Naive thymus-derived CD4-positive, alpha-beta T cell (primary cell): ENCODE results near the gene LSG1. TPM values are rescaled to one million over a fixed set of nuclear protein-coding genes. Genes with fewer than 3 reads are reported as not detected.

Experiments used
- ATAC-seq: fragments of 150-1000 bp; cut with Tn5 transposase; 2 replicates; pipeline ENCODE4 v1.10.0; 2021; ENCODE audit warnings: mild to moderate bottlenecking, moderate library complexity
- CTCF ChIA-PET: fragments of 350-600 bp; sonication (Branson Sonifier 250); formaldehyde crosslinking; loops from one replicate; lab custom pipeline; 2021; ENCODE audit warnings: antibody characterized with exemption; lab: Charles Lee
- POLR2A ChIA-PET: fragments of 350-600 bp; sonication (Branson Sonifier 250); formaldehyde crosslinking; loops from one replicate; lab custom pipeline; 2021; ENCODE audit warnings: antibody characterized with exemption, inconsistent platforms; lab: Charles Lee
- DNase-seq, 9 donors: peaks; one replicate each; pipeline versions ENCODE4 v3.0.0 to v3.0.0-alpha.2; 2020 to 2022; ENCODE audit warnings: mixed read lengths in 1 of 9
- H3K27ac ChIP-seq: one replicate; pipeline ENCODE4 v1.7.0; 2013; ENCODE audit warnings: mild to moderate bottlenecking, low read depth, low read length, moderate library complexity
- H3K27me3 ChIP-seq, 2 donors: one replicate each; pipeline ENCODE4 v1.7.0; 2013; ENCODE audit warnings: low read length in 2 of 2, mild to moderate bottlenecking in 2 of 2, moderate library complexity in 2 of 2; ENCODE audit not compliant: control insufficient read depth in 2 of 2, insufficient read depth in 2 of 2
- H3K36me3 ChIP-seq, 3 experiments: 1 replicate in 2 of 3; 2 replicates in 1 of 3; pipeline ENCODE4 v1.7.0; 2013; ENCODE audit warnings: low read length in 3 of 3, mild to moderate bottlenecking in 3 of 3, moderate library complexity in 1 of 3; ENCODE audit not compliant: insufficient read depth in 3 of 3, control insufficient read depth in 2 of 3
- H3K4me1 ChIP-seq, 2 donors: one replicate each; pipeline ENCODE4 v1.7.0; 2013; ENCODE audit warnings: low read length in 2 of 2, mild to moderate bottlenecking in 2 of 2, moderate library complexity in 1 of 2; ENCODE audit not compliant: control insufficient read depth in 2 of 2, insufficient read depth in 2 of 2
- H3K4me3 ChIP-seq: 2 replicates; pipeline ENCODE4 v1.7.0; 2013; ENCODE audit warnings: mild to moderate bottlenecking, low read length
- H3K9me3 ChIP-seq, 3 experiments: 1 replicate in 2 of 3; 2 replicates in 1 of 3; pipeline ENCODE4 v1.7.0; 2013; ENCODE audit warnings: low read length in 3 of 3; ENCODE audit not compliant: control insufficient read depth in 2 of 3
- H3K27ac Mint-ChIP-seq, 9 donors: one replicate each; pipeline ENCODE4 v1.8.0; 2020 to 2022; ENCODE audit warnings: mixed read lengths in 9 of 9, mild to moderate bottlenecking in 8 of 9, moderate library complexity in 5 of 9, inconsistent platforms in 2 of 9
- H3K27me3 Mint-ChIP-seq, 5 donors: one replicate each; pipeline ENCODE4 v1.8.0; 2021 to 2022; ENCODE audit warnings: mixed read lengths in 5 of 5, mild to moderate bottlenecking in 1 of 5
- H3K36me3 Mint-ChIP-seq, 5 donors: one replicate each; pipeline ENCODE4 v1.8.0; 2020 to 2022; ENCODE audit warnings: mixed read lengths in 5 of 5, mild to moderate bottlenecking in 3 of 5, inconsistent platforms in 1 of 5
- H3K4me1 Mint-ChIP-seq, 7 donors: one replicate each; pipeline ENCODE4 v1.8.0; 2020 to 2022; ENCODE audit warnings: mixed read lengths in 7 of 7, mild to moderate bottlenecking in 3 of 7, inconsistent platforms in 1 of 7
- H3K4me3 Mint-ChIP-seq, 10 donors: one replicate each; pipeline ENCODE4 v1.8.0; 2020 to 2022; ENCODE audit warnings: mild to moderate bottlenecking in 10 of 10, mixed read lengths in 10 of 10, moderate library complexity in 6 of 10, inconsistent platforms in 2 of 10
- H3K9me3 Mint-ChIP-seq, 11 donors: one replicate each; pipeline ENCODE4 v1.8.0; 2020 to 2022; ENCODE audit warnings: mixed read lengths in 11 of 11, mild to moderate bottlenecking in 4 of 11, inconsistent platforms in 1 of 11, moderate library complexity in 1 of 11
- intact Hi-C, 2 donors: fragments of 100-400 bp; cut with micrococcal nuclease; formaldehyde crosslinking; loops; one replicate each; pipeline ENCODE4 v1.15.1; 2023
- polyA plus RNA-seq, 2 donors: library from polyadenylated mRNA; unstranded; fragments of 300-500 nt; fragmentation: Illumina TruSeq; gene quantifications; one replicate each; pipeline ENCODE4 v1.2.3, GENCODE V29; 2021
- total RNA-seq, 6 experiments: library from RNA in 5 of 6; stranded (reverse) in 5 of 6; gene quantifications; 1 replicate in 5 of 6; 2 replicates in 1 of 6; pipeline ENCODE4 v1.2.3 and lab custom pipeline; 2021 to 2026

LSG1 gene
- total and polyA plus RNA-seq, 7 experiments from 2014 or later: 18.4 to 59.2 (median 44.5) TPM

GRCh38 chr3:194685065-194685717 is 13.2 kb upstream of the LSG1 start:
- no peaks in the 10 kb centered on the region for H3K36me3 Mint-ChIP-seq
- intact Hi-C loops: loop anchor here (1.0 to 5.0 kb wide), 7 partner anchors 13 to 757 kb away; partner anchors contain the start of genes ACAP2 (in 1 of the 2), HES1 (in 1 of the 2) and LSG1 (in 1 of the 2)
- peak overlapping the region; percentile 79 to 98 (median 92) for H3K4me3 Mint-ChIP-seq
- POLR2A ChIA-PET: interaction anchor here (1.1 to 5.0 kb wide), 2 partner anchors 15 to 38 kb away, joined by 3 to 69 read pairs; partner anchors contain the start of gene LSG1
- Histone ChIP-seq H3K27me3 (no peaks in the 10 kb centered on the region), H3K4me1 (peaks cover 19 to 26% of the 10 kb centered on the region in 2 donors), H3K36me3 (no peaks in the 10 kb centered on the region), H3K9me3 (no peaks in the 10 kb centered on the region), H3K4me3 (peak overlapping the region; percentile 68), H3K27ac (peak overlapping the region; percentile 51)
- peaks cover 0 to 55% (median 5%) of the 10 kb centered on the region in 5 donors for H3K27me3 Mint-ChIP-seq
- CTCF ChIA-PET: interaction anchor here (1.4 to 2.9 kb wide), 2 partner anchors 421 to 499 kb away, joined by 3 to 13 read pairs; no protein-coding TSS in a partner anchor
- peaks cover 0 to 2% (median 0%) of the 10 kb centered on the region in 11 donors for H3K9me3 Mint-ChIP-seq
- H3K27ac Mint-ChIP-seq: peak overlapping the region in 7 of 9 donors; percentile 14 to 82 (median 67)
- no peak for ATAC-seq
- H3K4me1 Mint-ChIP-seq: peaks cover 24 to 57% (median 45%) of the 10 kb centered on the region in 7 donors
- DNase-seq: no peak

DNA sequence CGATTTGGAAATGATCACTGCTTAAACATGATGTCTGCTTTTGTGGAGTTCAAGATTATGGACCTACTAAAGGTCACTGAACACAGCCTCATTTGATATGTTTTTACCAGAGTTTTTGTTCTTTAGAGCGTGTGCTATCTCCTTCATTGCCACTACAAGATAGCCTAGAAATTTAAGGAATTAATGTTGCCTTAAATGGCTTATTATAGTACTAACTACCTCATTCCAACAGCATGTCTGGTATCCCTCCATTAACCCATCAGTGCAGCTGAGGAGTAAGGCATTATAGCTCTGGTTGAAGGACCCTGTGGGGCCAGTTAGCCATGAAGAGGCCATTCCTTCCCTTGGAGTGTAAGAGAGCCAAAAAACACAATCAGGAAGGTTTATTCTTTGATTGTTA is 11.4 kb upstream of the LSG1 start:
- ChIA-PET POLR2A (interaction anchor here (0.6 to 1.8 kb wide), 3 partner anchors 11 to 738 kb away, joined by 3 to 13 read pairs (median 4); partner anchors contain the start of gene LSG1), CTCF (interaction anchor here (0.8 to 3.2 kb wide), 11 partner anchors 11 to 588 kb away, joined by 3 to 53 read pairs (median 6); partner anchors contain the start of genes LSG1 and XXYLT1)
- no peaks in the 10 kb centered on the region for H3K27me3 ChIP-seq
- peaks cover 0 to 42% (median 0%) of the 10 kb centered on the region in 5 donors for H3K27me3 Mint-ChIP-seq
- peaks cover 16 to 17% of the 10 kb centered on the region in 2 donors for H3K4me1 ChIP-seq
- no peak overlapping the region for H3K4me3 ChIP-seq
- H3K36me3 ChIP-seq: no peaks in the 10 kb centered on the region
- no peak overlapping the region for H3K27ac ChIP-seq
- peaks cover 0 to 2% (median 0%) of the 10 kb centered on the region in 11 donors for H3K9me3 Mint-ChIP-seq
- H3K4me1 Mint-ChIP-seq: peaks cover 12 to 41% (median 29%) of the 10 kb centered on the region in 7 donors
- H3K4me3 Mint-ChIP-seq: no peak overlapping the region
- DNase-seq: no peak
- H3K36me3 Mint-ChIP-seq: no peaks in the 10 kb centered on the region
- intact Hi-C loops: loop anchor here (2.0 kb wide), 2 partner anchors 839 to 1167 kb away; no protein-coding TSS in a partner anchor
- H3K9me3 ChIP-seq: no peaks in the 10 kb centered on the region
- H3K27ac Mint-ChIP-seq: no peak overlapping the region
- ATAC-seq: no peak

DNA sequence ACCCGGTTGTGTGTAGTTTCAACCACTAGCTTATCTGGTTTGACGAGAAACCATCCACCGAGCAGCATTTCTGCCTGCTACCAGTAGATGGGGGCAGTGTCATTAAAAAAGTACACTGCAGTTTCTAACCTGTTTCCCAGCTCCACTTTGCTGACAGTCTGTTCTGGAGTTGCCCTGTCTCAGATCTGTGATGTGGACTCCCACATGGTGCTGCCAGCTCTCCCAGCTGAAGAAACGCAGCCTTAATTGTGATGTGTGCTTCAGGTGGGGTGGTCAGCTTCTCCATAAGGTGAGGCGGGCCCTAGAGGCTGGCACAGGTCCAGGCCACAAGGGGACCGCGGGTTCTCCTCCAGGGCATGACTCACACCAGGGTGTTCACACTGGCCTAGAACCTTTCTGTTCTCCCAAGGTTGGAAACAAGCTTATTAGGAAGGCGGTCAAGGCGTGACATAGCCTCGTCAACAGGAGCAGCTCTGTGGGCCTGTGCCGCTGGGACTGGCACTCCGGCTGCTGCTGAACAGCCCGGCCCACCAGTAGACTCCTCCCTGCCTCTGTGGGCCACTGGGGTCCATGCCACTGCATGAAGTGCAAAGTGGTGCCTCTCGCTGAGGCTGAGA is 10.8 kb upstream of the LSG1 start:
- ChIA-PET CTCF (interaction anchor here (0.5 to 3.2 kb wide), 20 partner anchors 11 to 840 kb away, joined by 3 to 53 read pairs (median 4); partner anchors contain the start of genes LSG1 and XXYLT1), POLR2A (interaction anchor here (0.9 to 1.8 kb wide), 3 partner anchors 10 to 580 kb away, joined by 4 to 13 read pairs (median 4); partner anchors contain the start of gene LSG1)
- Histone ChIP-seq H3K36me3 (no peaks in the 10 kb centered on the region), H3K9me3 (no peaks in the 10 kb centered on the region), H3K27me3 (no peaks in the 10 kb centered on the region), H3K4me3 (no peak overlapping the region), H3K4me1 (peaks cover 12 to 14% of the 10 kb centered on the region in 2 donors), H3K27ac (no peak overlapping the region)
- Mint-ChIP-seq H3K36me3 (no peaks in the 10 kb centered on the region), H3K9me3 (peaks cover 0 to 2% (median 0%) of the 10 kb centered on the region in 11 donors), H3K4me3 (peak overlapping the region in 2 of 10 donors; percentile 12 to 25), H3K27ac (peak overlapping the region in 1 of 9 donors; percentile 25), H3K4me1 (peaks cover 10 to 41% (median 28%) of the 10 kb centered on the region in 7 donors), H3K27me3 (peaks cover 0 to 37% (median 0%) of the 10 kb centered on the region in 5 donors)
- DNase-seq (peak; percentile 33 to 75 (median 60)), ATAC-seq (peak; percentile 77)
- intact Hi-C loops: loop anchor here (1.0 to 2.0 kb wide), 7 partner anchors 319 to 1168 kb away; partner anchors contain the start of gene XXYLT1 (in 2 of the 2)

DNA sequence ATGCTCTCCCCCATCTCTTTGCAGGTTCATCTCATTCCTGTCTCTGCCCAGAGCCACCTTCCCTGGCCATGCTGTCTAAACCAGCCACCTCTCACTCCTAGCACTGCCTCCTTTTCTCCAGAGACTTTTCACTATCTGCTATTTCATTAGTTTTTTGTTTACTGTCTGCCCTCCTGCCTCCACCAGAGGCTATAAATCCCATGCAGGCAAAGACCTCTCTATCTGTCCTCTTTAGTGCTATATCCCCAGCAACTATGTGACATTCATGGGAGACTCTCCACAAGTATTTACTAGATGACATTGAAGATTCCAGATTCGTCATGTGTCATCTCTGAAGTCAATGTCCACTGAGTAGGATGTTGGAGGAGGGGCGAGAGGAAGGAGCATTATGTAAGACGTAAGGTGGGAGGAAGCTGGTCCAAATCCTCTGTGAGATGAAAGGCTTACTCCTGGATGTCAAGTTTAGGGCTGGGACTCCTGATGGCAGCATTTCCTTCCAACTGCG is 10.2 kb upstream of the LSG1 start:
- Mint-ChIP-seq H3K4me3 (peak overlapping the region in 1 of 10 donors; percentile 12), H3K27ac (peak overlapping the region in 1 of 9 donors; percentile 25), H3K36me3 (no peaks in the 10 kb centered on the region), H3K4me1 (peaks cover 7 to 38% (median 25%) of the 10 kb centered on the region in 7 donors), H3K9me3 (peaks cover 0 to 2% (median 0%) of the 10 kb centered on the region in 11 donors), H3K27me3 (peaks cover 0 to 35% (median 0%) of the 10 kb centered on the region in 5 donors)
- Histone ChIP-seq H3K27ac (no peak overlapping the region), H3K27me3 (no peaks in the 10 kb centered on the region), H3K4me3 (no peak overlapping the region), H3K9me3 (no peaks in the 10 kb centered on the region), H3K36me3 (no peaks in the 10 kb centered on the region), H3K4me1 (peaks cover 12 to 14% of the 10 kb centered on the region in 2 donors)
- CTCF ChIA-PET: interaction anchor here (0.5 to 3.2 kb wide), 16 partner anchors 10 to 840 kb away, joined by 3 to 53 read pairs (median 4); partner anchors contain the start of genes LSG1 and XXYLT1
- no peak for ATAC-seq
- DNase-seq: no peak
- POLR2A ChIA-PET: interaction anchor here (0.9 to 1.8 kb wide), 3 partner anchors 10 to 580 kb away, joined by 4 to 13 read pairs (median 4); partner anchors contain the start of gene LSG1
- intact Hi-C loops: loop anchor here (1.0 to 2.0 kb wide), 7 partner anchors 320 to 1169 kb away; partner anchors contain the start of gene XXYLT1 (in 2 of the 2)

- no peak overlapping the region for H3K4me3 ChIP-seq
- Mint-ChIP-seq H3K4me3 (no peak overlapping the region), H3K9me3 (no peaks in the 10 kb centered on the region), H3K27ac (no peak overlapping the region), H3K4me1 (peaks cover 0 to 33% (median 21%) of the 10 kb centered on the region in 7 donors), H3K36me3 (no peaks in the 10 kb centered on the region), H3K27me3 (peaks cover 0 to 28% (median 0%) of the 10 kb centered on the region in 5 donors)
- H3K4me1 ChIP-seq: peaks cover 5 to 14% of the 10 kb centered on the region in 2 donors
- H3K9me3 ChIP-seq: no peaks in the 10 kb centered on the region
- DNase-seq (no peak), ATAC-seq (no peak)
- H3K27ac ChIP-seq: no peak overlapping the region
- no peaks in the 10 kb centered on the region for H3K36me3 ChIP-seq
- ChIA-PET POLR2A (interaction anchor here (1.8 kb wide), 1 partner anchor 8 kb away, joined by 13 read pairs; the partner anchor contains the start of gene LSG1), CTCF (interaction anchor here (0.6 to 3.2 kb wide), 4 partner anchors 9 to 578 kb away, joined by 4 to 53 read pairs (median 27); partner anchors contain the start of gene LSG1)
- intact Hi-C loops: no loop called here
- H3K27me3 ChIP-seq: no peaks in the 10 kb centered on the region
Observed at GRCh38 chr3:194680888-194681615, 9.1 kb upstream of the LSG1 start.
